H9 (cell line): ENCODE measurements around the gene ATF2. TPM values are rescaled to one million over a fixed set of nuclear protein-coding genes. Genes with fewer than 3 reads are reported as not detected.

Experiments
- DNase-seq: peaks from one replicate; pipeline ENCODE4 v3.0.0-alpha.2; 2017
- H2AFZ ChIP-seq: one replicate; pipeline ENCODE4 v1.6.1; 2013; ENCODE audit warnings: mild to moderate bottlenecking, low read length, control low read depth, moderate library complexity
- H2AK5ac ChIP-seq: 2 replicates; pipeline ENCODE4 v1.6.1; 2013; ENCODE audit warnings: low read length, control low read depth, mixed read lengths; ENCODE audit not compliant: insufficient read length
- H2BK120ac ChIP-seq: one replicate; pipeline ENCODE4 v1.6.1; 2013; ENCODE audit warnings: low read depth, mild to moderate bottlenecking, low read length, control low read depth, inconsistent platforms; ENCODE audit not compliant: poor library complexity, severe bottlenecking
- H2BK12ac ChIP-seq: 2 replicates; pipeline ENCODE4 v1.6.1; 2013; ENCODE audit warnings: low read length, control low read depth, mixed read lengths, low read depth; ENCODE audit not compliant: insufficient read length
- H2BK15ac ChIP-seq: 2 replicates; pipeline ENCODE4 v1.6.1; 2013; ENCODE audit warnings: low read depth, low read length, control low read depth
- H2BK20ac ChIP-seq: one replicate; pipeline ENCODE4 v1.6.1; 2013; ENCODE audit warnings: low read depth, mild to moderate bottlenecking, low read length, control low read depth, inconsistent platforms; ENCODE audit not compliant: poor library complexity, severe bottlenecking
- H2BK5ac ChIP-seq: 2 replicates; pipeline ENCODE4 v1.6.1; 2013; ENCODE audit warnings: low read length, control low read depth, mixed read lengths; ENCODE audit not compliant: insufficient read length
- H3K14ac ChIP-seq: 2 replicates; pipeline ENCODE4 v1.6.1; 2013; ENCODE audit warnings: low read length, control low read depth; ENCODE audit not compliant: insufficient read depth
- H3K18ac ChIP-seq: 2 replicates; pipeline ENCODE4 v1.6.1; 2013; ENCODE audit warnings: low read depth, mild to moderate bottlenecking, mixed read lengths, low read length, control low read depth; ENCODE audit not compliant: insufficient read length
- H3K23ac ChIP-seq: 2 replicates; pipeline ENCODE4 v1.6.1; 2013; ENCODE audit warnings: low read length, control low read depth, mixed read lengths, low read depth; ENCODE audit not compliant: insufficient read length
- H3K23me2 ChIP-seq: 2 replicates; pipeline ENCODE4 v1.6.1; 2013; ENCODE audit warnings: low read depth, mild to moderate bottlenecking, mixed read lengths, low read length, control low read depth; ENCODE audit not compliant: insufficient read length, poor library complexity, severe bottlenecking
- H3K27ac ChIP-seq: 2 replicates; pipeline ENCODE4 v1.5.1; 2013; ENCODE audit warnings: low read length, control low read depth, mixed read lengths, low read depth; ENCODE audit not compliant: insufficient read length
- H3K27me3 ChIP-seq: 2 replicates; pipeline ENCODE4 v1.6.1; 2013; ENCODE audit warnings: low read length, control low read depth, inconsistent platforms; ENCODE audit not compliant: insufficient read depth
- H3K4ac ChIP-seq: 2 replicates; pipeline ENCODE4 v1.6.1; 2013; ENCODE audit warnings: low read depth, mild to moderate bottlenecking, control low read depth, inconsistent platforms, low read length, moderate library complexity
- H3K4me1 ChIP-seq: 2 replicates; pipeline ENCODE4 v1.6.1; 2013; ENCODE audit warnings: low read length, control low read depth, inconsistent platforms; ENCODE audit not compliant: insufficient read depth
- H3K4me2 ChIP-seq: 2 replicates; pipeline ENCODE4 v1.6.1; 2013; ENCODE audit warnings: low read length, control low read depth, mixed read lengths; ENCODE audit not compliant: insufficient read length, insufficient read depth
- H3K56ac ChIP-seq: 2 replicates; pipeline ENCODE4 v1.6.1; 2013; ENCODE audit warnings: low read depth, mild to moderate bottlenecking, mixed read lengths, low read length, control low read depth; ENCODE audit not compliant: insufficient read length
- H3K79me1 ChIP-seq: 2 replicates; pipeline ENCODE4 v1.6.1; 2013; ENCODE audit warnings: low read depth, mild to moderate bottlenecking, moderate library complexity, low read length, control low read depth, inconsistent platforms; ENCODE audit not compliant: insufficient read depth, poor library complexity, severe bottlenecking
- H3K79me2 ChIP-seq: 2 replicates; pipeline ENCODE4 v1.6.1; 2013; ENCODE audit warnings: low read length, control low read depth, inconsistent platforms; ENCODE audit not compliant: insufficient read depth
- H3K9ac ChIP-seq: 2 replicates; pipeline ENCODE4 v1.6.1; 2013; ENCODE audit warnings: low read length, control low read depth, mixed read lengths; ENCODE audit not compliant: insufficient read length; ENCODE audit errors: extremely low read depth
- H3K9me3 ChIP-seq: one replicate; pipeline ENCODE4 v1.6.1; 2013; ENCODE audit warnings: low read depth, low read length, inconsistent platforms; ENCODE audit not compliant: control insufficient read depth
- H3T11ph ChIP-seq: one replicate; pipeline ENCODE4 v1.6.1; 2013; ENCODE audit warnings: mild to moderate bottlenecking, low read length, control low read depth, inconsistent platforms
- H4K20me1 ChIP-seq: one replicate; pipeline ENCODE4 v1.6.1; 2013; ENCODE audit not compliant: control insufficient read depth, insufficient read length, insufficient read depth
- H4K5ac ChIP-seq: 2 replicates; pipeline ENCODE4 v1.6.1; 2013; ENCODE audit warnings: low read depth, mild to moderate bottlenecking, mixed read lengths, low read length, control low read depth; ENCODE audit not compliant: insufficient read length
- H4K8ac ChIP-seq: replicated peaks from 2 replicates; pipeline ENCODE4 v1.6.1; 2013; ENCODE audit warnings: low read length, control low read depth, mixed read lengths, low read depth; ENCODE audit not compliant: insufficient read length
- H4K91ac ChIP-seq: 2 replicates; pipeline ENCODE4 v1.6.1; 2013; ENCODE audit warnings: low read depth, mild to moderate bottlenecking, moderate library complexity, mixed read lengths, low read length, control low read depth; ENCODE audit not compliant: insufficient read length
- H3K27ac Mint-ChIP-seq, 3 experiments: 2 replicates in 2 of 3; 3 replicates in 1 of 3; pipeline ENCODE4 v1.8.0; 2020 to 2021; ENCODE audit warnings: mixed read lengths in 3 of 3, mild to moderate bottlenecking in 1 of 3, moderate library complexity in 1 of 3
- H3K27me3 Mint-ChIP-seq: 2 replicates; pipeline ENCODE4 v1.8.0; 2021; ENCODE audit warnings: low read depth, mild to moderate bottlenecking, moderate library complexity, mixed read lengths
- H3K36me3 Mint-ChIP-seq, 3 experiments: 2 replicates in 2 of 3; 3 replicates in 1 of 3; pipeline ENCODE4 v1.8.0; 2020 to 2021; ENCODE audit warnings: low read depth in 3 of 3, mixed read lengths in 3 of 3; ENCODE audit not compliant: insufficient read depth in 1 of 3
- H3K4me1 Mint-ChIP-seq, 2 experiments: 2 replicates each; pipeline ENCODE4 v1.8.0; 2020; ENCODE audit warnings: mixed read lengths in 2 of 2
- H3K4me3 Mint-ChIP-seq, 2 experiments: 2 replicates in 1 of 2; 3 replicates in 1 of 2; pipeline ENCODE4 v1.8.0; 2020 to 2021; ENCODE audit warnings: mild to moderate bottlenecking in 2 of 2, mixed read lengths in 2 of 2, moderate library complexity in 1 of 2
- H3K9me3 Mint-ChIP-seq, 2 experiments: 2 replicates in 1 of 2; 3 replicates in 1 of 2; pipeline ENCODE4 v1.8.0; 2020; ENCODE audit warnings: mild to moderate bottlenecking in 2 of 2, mixed read lengths in 2 of 2, moderate library complexity in 1 of 2
- CTCF ChIP-seq: fragments of 200-600 bp; sonication (generic); conservative IDR thresholded peaks from 3 replicates; pipeline ENCODE4 v1.8.0; 2021; ENCODE audit warnings: antibody characterized with exemption, mild to moderate bottlenecking
- WGBS: extraction: QIAGEN DNeasy Blood & Tissue Kit; methylation state at CpG from one replicate; pipeline ENCODE4 v1.1.7; 2013; ENCODE audit warnings: missing lambda C conversion rate, low lambda C conversion rate, mixed read lengths; ENCODE audit not compliant: insufficient read length; ENCODE audit errors: extremely low coverage; 5-methylcytosine and 5-hydroxymethylcytosine counted together
- total RNA-seq: library from RNA; stranded (reverse); gene quantifications from 2 replicates; pipeline ENCODE4 v1.2.1, GENCODE V29; 2021

The ATF2 gene
- total RNA-seq, 1 experiment from 2014 or later: 40.9 TPM

GRCh38 chr2:175037941-175038340, 130.1 kb downstream of the ATF2 start:
- no peak for DNase-seq
- Histone ChIP-seq H3K23me2 (no peaks in the 10 kb centered on the region), H3K79me2 (no peaks in the 10 kb centered on the region), H3K79me1 (no peaks in the 10 kb centered on the region), H2BK120ac (no peak overlapping the region), H2BK20ac (no peak overlapping the region), H3K27me3 (no peaks in the 10 kb centered on the region), H2AFZ (no peak overlapping the region), H3K9ac (no peak overlapping the region), H2AK5ac (no peak overlapping the region), H3K14ac (no peak overlapping the region), H3K18ac (no peak overlapping the region), H3K4ac (no peak overlapping the region), H3K23ac (no peak overlapping the region), H3T11ph (no peak overlapping the region), H3K56ac (no peak overlapping the region), H4K20me1 (no peaks in the 10 kb centered on the region), H3K4me2 (no peak overlapping the region), H3K9me3 (no peaks in the 10 kb centered on the region), H4K5ac (no peak overlapping the region), H4K91ac (no peak overlapping the region), H2BK5ac (no peak overlapping the region), H3K4me1 (no peaks in the 10 kb centered on the region), H2BK15ac (no peak overlapping the region), H4K8ac (no peak overlapping the region), H3K27ac (no peak overlapping the region), H2BK12ac (no peak overlapping the region)
- no peak for TF ChIP-seq CTCF
- no peak overlapping the region for H3K27ac Mint-ChIP-seq
- peaks cover 0 to 2% (median 0%) of the 10 kb centered on the region in 3 experiments; a peak in 2 of 7 replicates for H3K36me3 Mint-ChIP-seq
- no peak overlapping the region for H3K4me3 Mint-ChIP-seq
- WGBS: no CpG with 5 or more reads among the region's 2 CpGs
- peaks cover 6 to 8% of the 10 kb centered on the region in 2 experiments; a peak in 3 of 4 replicates for H3K4me1 Mint-ChIP-seq
- H3K27me3 Mint-ChIP-seq: no peaks in the 10 kb centered on the region
- H3K9me3 Mint-ChIP-seq: no peaks in the 10 kb centered on the region
